H1 (cell line): ENCODE measurements around the gene EPB41L4A. TPM values are rescaled to one million over a fixed set of nuclear protein-coding genes. Genes with fewer than 3 reads are reported as not detected.

Source experiments
- CTCF ChIA-PET: fragments of 300-600 bp; sonication (Branson Sonifier 250); formaldehyde crosslinking; loops from one replicate; lab custom pipeline; 2021; ENCODE audit not compliant: partially characterized antibody; lab: Charles Lee
- POLR2A ChIA-PET: fragments of 300-600 bp; sonication (Branson Sonifier 250); formaldehyde crosslinking; loops from one replicate; lab custom pipeline; 2021; ENCODE audit warnings: inconsistent platforms; ENCODE audit not compliant: partially characterized antibody; lab: Charles Lee
- DNase-seq, 2 experiments: peaks; one replicate each; pipeline versions ENCODE4 v3.0.0 to v3.0.0-alpha.2; 2010 to 2022; ENCODE audit warnings: low spot score in 2 of 2, low read depth in 1 of 2, mixed read lengths in 1 of 2
- FAIRE-seq: peaks from 2 replicates; lab custom pipeline; 2011; peaks lifted over from hg19 to GRCh38; lab: Jason Lieb, UNC
- H2AFZ ChIP-seq: 2 replicates; pipeline ENCODE4 v1.8.1; 2012; ENCODE audit warnings: low read length, inconsistent platforms
- H2AK5ac ChIP-seq: 2 replicates; pipeline ENCODE4 v1.6.1; 2013; ENCODE audit warnings: low read depth, low read length
- H2BK120ac ChIP-seq: replicated peaks from 2 replicates; pipeline ENCODE3; 2013; ENCODE audit warnings: low read depth, low read length, inconsistent platforms
- H2BK12ac ChIP-seq: 2 replicates; pipeline ENCODE4 v1.6.1; 2013; ENCODE audit warnings: low read depth, low read length
- H2BK15ac ChIP-seq: 2 replicates; pipeline ENCODE4 v1.6.1; 2013; ENCODE audit warnings: low read length
- H2BK20ac ChIP-seq: 2 replicates; pipeline ENCODE4 v1.6.1; 2013; ENCODE audit warnings: low read length
- H2BK5ac ChIP-seq: 2 replicates; pipeline ENCODE4 v1.6.1; 2013; ENCODE audit warnings: low read depth, low read length
- H3K14ac ChIP-seq: 2 replicates; pipeline ENCODE4 v1.6.1; 2013; ENCODE audit warnings: inconsistent platforms; ENCODE audit not compliant: insufficient read length
- H3K18ac ChIP-seq: 2 replicates; pipeline ENCODE4 v1.6.1; 2013; ENCODE audit warnings: low read length; ENCODE audit errors: extremely low read depth
- H3K23ac ChIP-seq: 2 replicates; pipeline ENCODE4 v1.6.1; 2013; ENCODE audit warnings: inconsistent platforms; ENCODE audit not compliant: insufficient read length
- H3K23me2 ChIP-seq: 2 replicates; pipeline ENCODE4 v1.6.1; 2013; ENCODE audit warnings: low read depth, low read length
- H3K27ac ChIP-seq: 2 replicates; pipeline ENCODE4 v1.6.1; 2011; ENCODE audit warnings: low read depth, low read length, inconsistent platforms
- H3K27me3 ChIP-seq, 4 experiments: replicated peaks in 1 of 4; 1 replicate in 1 of 4; 2 replicates in 3 of 4; pipeline versions ENCODE4 v1.6.1 to v1.8.1; 2011 to 2013; ENCODE audit warnings: low read length in 3 of 4, mild to moderate bottlenecking in 3 of 4, inconsistent platforms in 2 of 4, mixed read lengths in 2 of 4, moderate library complexity in 1 of 4; ENCODE audit not compliant: control insufficient read depth in 3 of 4, insufficient read depth in 3 of 4; ENCODE audit errors: extremely low read depth in 1 of 4
- H3K36me3 ChIP-seq, 4 experiments: 2 replicates each; pipeline versions ENCODE4 v1.6.1 to v1.8.1; 2011 to 2013; ENCODE audit warnings: mild to moderate bottlenecking in 4 of 4, low read length in 3 of 4, moderate library complexity in 2 of 4, control low read depth in 1 of 4, inconsistent platforms in 1 of 4; ENCODE audit not compliant: insufficient read depth in 4 of 4, control insufficient read depth in 2 of 4
- H3K4ac ChIP-seq: replicated peaks from 2 replicates; pipeline ENCODE3; 2013; ENCODE audit warnings: low read length, low read depth, mixed read lengths, inconsistent platforms; ENCODE audit not compliant: insufficient read length
- H3K4me1 ChIP-seq, 4 experiments: replicated peaks in 1 of 4; 1 replicate in 1 of 4; 2 replicates in 3 of 4; pipeline versions ENCODE4 v1.6.1 to v1.8.1; 2011 to 2013; ENCODE audit warnings: low read length in 3 of 4, inconsistent platforms in 2 of 4, mixed read lengths in 1 of 4; ENCODE audit not compliant: insufficient read depth in 4 of 4, control insufficient read depth in 3 of 4
- H3K4me2 ChIP-seq, 2 experiments: 2 replicates each; pipeline versions ENCODE4 v1.6.1 to v1.8.1; 2011 to 2013; ENCODE audit warnings: low read depth in 2 of 2, low read length in 2 of 2, control low read depth in 1 of 2, inconsistent platforms in 1 of 2, mild to moderate bottlenecking in 1 of 2; ENCODE audit not compliant: insufficient read depth in 1 of 2
- H3K4me3 ChIP-seq, 4 experiments: fragments of 200-600, 300-600 bp in 1 of 4; sonication (generic), shearing (Covaris generic), sonication (Bioruptor Twin) in 1 of 4; 2 replicates each; pipeline versions ENCODE4 v1.5.1 to v1.8.1; 2011 to 2016; ENCODE audit warnings: low read length in 4 of 4, low read depth in 3 of 4, control low read depth in 2 of 4, inconsistent platforms in 2 of 4, mild to moderate bottlenecking in 2 of 4, mixed read lengths in 1 of 4, moderate library complexity in 1 of 4; ENCODE audit not compliant: insufficient read depth in 2 of 4; ENCODE audit errors: extremely low read depth in 1 of 4
- H3K56ac ChIP-seq: replicated peaks from 2 replicates; pipeline ENCODE3; 2013; ENCODE audit warnings: low read depth, mild to moderate bottlenecking, mixed read lengths, low read length, inconsistent platforms; ENCODE audit not compliant: insufficient read length
- H3K79me1 ChIP-seq: 2 replicates; pipeline ENCODE4 v1.6.1; 2013; ENCODE audit warnings: low read depth, low read length, control low read depth
- H3K79me2 ChIP-seq, 2 experiments: 2 replicates each; pipeline versions ENCODE4 v1.6.1 to v1.8.1; 2012 to 2013; ENCODE audit warnings: low read length in 2 of 2, mild to moderate bottlenecking in 2 of 2, inconsistent platforms in 1 of 2; ENCODE audit not compliant: insufficient read depth in 2 of 2, control insufficient read depth in 1 of 2
- H3K9ac ChIP-seq, 4 experiments: replicated peaks in 1 of 4; 1 replicate in 1 of 4; 2 replicates in 3 of 4; pipeline versions ENCODE4 v1.6.1 to v1.8.1; 2011 to 2013; ENCODE audit warnings: low read depth in 3 of 4, low read length in 3 of 4, control low read depth in 2 of 4, mild to moderate bottlenecking in 2 of 4, moderate library complexity in 2 of 4, inconsistent platforms in 1 of 4; ENCODE audit errors: extremely low read depth in 1 of 4
- H3K9me3 ChIP-seq, 2 experiments: 2 replicates each; pipeline versions ENCODE4 v1.6.1 to v1.8.1; 2012 to 2013; ENCODE audit warnings: mild to moderate bottlenecking in 2 of 2, moderate library complexity in 2 of 2, control low read depth in 1 of 2, inconsistent platforms in 1 of 2, low read depth in 1 of 2, low read length in 1 of 2, mixed read lengths in 1 of 2; ENCODE audit not compliant: insufficient read depth in 2 of 2
- H4K20me1 ChIP-seq, 2 experiments: replicated peaks in 1 of 2; 2 replicates each; pipeline versions ENCODE3 to v1.8.1; 2011 to 2013; ENCODE audit warnings: inconsistent platforms in 2 of 2, low read length in 2 of 2, mild to moderate bottlenecking in 1 of 2; ENCODE audit not compliant: insufficient read depth in 2 of 2, control insufficient read depth in 1 of 2
- H4K5ac ChIP-seq: 2 replicates; pipeline ENCODE4 v1.6.1; 2013; ENCODE audit warnings: low read length, low read depth, mixed read lengths, inconsistent platforms; ENCODE audit not compliant: insufficient read length
- H4K8ac ChIP-seq: 2 replicates; pipeline ENCODE4 v1.8.0; 2013; ENCODE audit warnings: mild to moderate bottlenecking, moderate library complexity, low read length, inconsistent platforms; ENCODE audit not compliant: insufficient read depth; ENCODE audit errors: extremely low read depth
- H4K91ac ChIP-seq: replicated peaks from 2 replicates; pipeline ENCODE3; 2013; ENCODE audit warnings: low read length, mixed read lengths, inconsistent platforms; ENCODE audit not compliant: insufficient read length
- CHD1 ChIP-seq: IDR thresholded peaks from 2 replicates; pipeline ENCODE4 v1.6.1; 2012; ENCODE audit warnings: low read depth, low read length, improper control_type of control experiment
- CREB1 ChIP-seq: IDR thresholded peaks from 2 replicates; pipeline ENCODE4 v1.6.1; 2012; ENCODE audit warnings: inconsistent platforms
- HDAC2 ChIP-seq, 2 experiments: fragments of 300-600 bp in 1 of 2; sonication (generic) in 1 of 2; IDR thresholded peaks; 2 replicates each; pipeline ENCODE4 v1.6.1; 2011 to 2012; ENCODE audit warnings: low read depth in 2 of 2, low read length in 2 of 2, mild to moderate bottlenecking in 2 of 2, moderate library complexity in 2 of 2, borderline replicate concordance in 1 of 2, inconsistent platforms in 1 of 2
- JUND ChIP-seq: IDR thresholded peaks from 2 replicates; pipeline ENCODE4 v1.6.1; 2011; ENCODE audit warnings: mild to moderate bottlenecking, improper control_type of control experiment, low read length
- MAFK ChIP-seq: IDR thresholded peaks from 2 replicates; pipeline ENCODE4 v1.6.1; 2012; ENCODE audit warnings: low read depth, mild to moderate bottlenecking, improper control_type of control experiment, low read length
- POLR2AphosphoS5 ChIP-seq: IDR thresholded peaks from 2 replicates; pipeline ENCODE4 v1.6.1; 2011; ENCODE audit warnings: low read depth, low read length
- RFX5 ChIP-seq: IDR thresholded peaks from 2 replicates; pipeline ENCODE4 v1.6.1; 2011; ENCODE audit warnings: low read depth, low read length, improper control_type of control experiment, borderline replicate concordance
- SIRT6 ChIP-seq: IDR thresholded peaks from one replicate; pipeline ENCODE4 v1.7.1; 2012; ENCODE audit warnings: low read length, inconsistent platforms
- SP4 ChIP-seq: IDR thresholded peaks from 2 replicates; pipeline ENCODE4 v1.6.1; 2012; ENCODE audit warnings: low read length, inconsistent platforms
- polyA plus RNA-seq, 7 experiments: library from polyadenylated mRNA; depleted of rRNA in 3 of 7; stranded (reverse) in 5 of 7; unstranded in 2 of 7; fragments of >200 nt in 5 of 7; fragments of 200-250 nt in 2 of 7; gene quantifications; 1 replicate in 5 of 7; 2 replicates in 1 of 7; 4 replicates in 1 of 7; pipeline versions ENCODE4 v1.2.1 to v1.2.3, GENCODE V29; 2011 to 2013; ENCODE audit warnings: missing spikeins in 2 of 7, mixed read lengths in 2 of 7
- total RNA-seq: library from RNA; stranded (reverse); fragmentation: NEBNext Ultra II Directional; extraction: Animal tissue kit (Norgen Biotek cat#: 25700); gene quantifications from 2 replicates; pipeline ENCODE4 v1.2.1, GENCODE V29; 2021
- TF ChIP-seq, protein P1 (sequence below): IDR thresholded peaks from 2 replicates; pipeline ENCODE4 v1.6.1; 2012; ENCODE audit warnings: inconsistent platforms
- TF ChIP-seq, protein P2 (sequence below): IDR thresholded peaks from 2 replicates; pipeline ENCODE4 v1.6.1; 2012; ENCODE audit warnings: low read length, inconsistent platforms

The EPB41L4A gene
- total and polyA plus RNA-seq, 2 of the 8 experiments (the other 6 are each of a cell fraction or from before 2014, with no cell fraction given), result 1.6 to 4.6 TPM

DNA sequence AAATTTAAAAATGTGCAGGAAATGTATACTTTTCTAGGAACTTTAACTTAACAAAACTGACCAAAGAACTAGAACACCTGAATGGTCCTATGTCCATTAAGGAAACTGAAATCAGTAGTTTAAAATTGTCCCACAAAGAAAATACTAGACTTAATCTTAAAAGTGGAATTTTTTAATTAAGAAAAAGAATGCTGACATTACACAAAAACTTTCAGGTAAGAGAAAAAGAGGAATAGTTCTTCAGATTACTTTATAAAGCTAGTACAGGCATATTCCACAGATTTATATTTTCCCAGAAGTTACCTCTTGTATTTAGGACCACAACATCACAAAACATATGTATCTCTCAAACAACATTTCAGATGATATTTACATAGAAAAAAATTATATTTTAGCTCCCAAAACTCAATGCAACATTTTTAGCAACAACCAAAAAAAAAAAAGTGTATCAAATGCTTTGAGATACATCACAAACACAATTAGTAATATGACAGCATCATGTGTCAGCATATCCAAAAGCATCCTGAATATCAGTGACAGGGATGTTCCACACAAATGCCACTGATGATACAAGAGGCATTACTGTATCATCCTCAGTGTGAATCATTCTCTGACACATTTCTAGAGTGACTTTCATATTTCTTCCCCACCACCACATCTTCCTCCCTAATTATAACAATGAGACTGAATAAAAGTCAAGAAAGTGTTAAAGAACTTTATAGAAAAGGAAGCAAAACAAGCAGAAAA is 264.0 kb downstream of the EPB41L4A start:
- no peaks in the 10 kb centered on the region for H4K20me1 ChIP-seq
- no peak overlapping the region for H3K23ac ChIP-seq
- no peak overlapping the region for H3K18ac ChIP-seq
- H3K79me1 ChIP-seq, result no peaks in the 10 kb centered on the region
- no peak overlapping the region for H3K9ac ChIP-seq
- no peak overlapping the region for H4K8ac ChIP-seq
- H3K4me1 ChIP-seq, result no peaks in the 10 kb centered on the region
- no peak overlapping the region for H3K56ac ChIP-seq
- H3K27me3 ChIP-seq, result no peaks in the 10 kb centered on the region
- H2BK15ac ChIP-seq, result no peak overlapping the region
- ChIA-PET POLR2A (no interaction called here), CTCF (no interaction called here)
- H3K27ac ChIP-seq, result no peak overlapping the region
- no peaks in the 10 kb centered on the region for H3K79me2 ChIP-seq
- no peak overlapping the region for H3K4me2 ChIP-seq
- no peaks in the 10 kb centered on the region for H3K23me2 ChIP-seq
- H4K5ac ChIP-seq, result no peak overlapping the region
- H2AFZ ChIP-seq, result no peak overlapping the region
- no peak overlapping the region for H3K4me3 ChIP-seq
- H2BK12ac ChIP-seq, result no peak overlapping the region
- no peaks in the 10 kb centered on the region for H3K9me3 ChIP-seq
- FAIRE-seq (no peak), DNase-seq (no peak)
- H2AK5ac ChIP-seq, result no peak overlapping the region
- no peak overlapping the region for H2BK5ac ChIP-seq
- H2BK120ac ChIP-seq, result no peak overlapping the region
- H2BK20ac ChIP-seq, result no peak overlapping the region
- no peak overlapping the region for H3K14ac ChIP-seq
- no peaks in the 10 kb centered on the region for H3K36me3 ChIP-seq
- H4K91ac ChIP-seq, result no peak overlapping the region
- no peak overlapping the region for H3K4ac ChIP-seq
- TF ChIP-seq RFX5, result no peak
- TF ChIP-seq, protein P1, sequence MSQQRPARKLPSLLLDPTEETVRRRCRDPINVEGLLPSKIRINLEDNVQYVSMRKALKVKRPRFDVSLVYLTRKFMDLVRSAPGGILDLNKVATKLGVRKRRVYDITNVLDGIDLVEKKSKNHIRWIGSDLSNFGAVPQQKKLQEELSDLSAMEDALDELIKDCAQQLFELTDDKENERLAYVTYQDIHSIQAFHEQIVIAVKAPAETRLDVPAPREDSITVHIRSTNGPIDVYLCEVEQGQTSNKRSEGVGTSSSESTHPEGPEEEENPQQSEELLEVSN, result no peak
- TF ChIP-seq HDAC2 (IDR thresholded peaks at IDR 0.05; ENCODE audit: borderline replicate concordance in 1 of 2, low read depth in 2 of 2, low read length in 2 of 2), result no peak
- TF ChIP-seq CREB1, result no peak
- TF ChIP-seq JUND, result no peak
- TF ChIP-seq, protein P2, sequence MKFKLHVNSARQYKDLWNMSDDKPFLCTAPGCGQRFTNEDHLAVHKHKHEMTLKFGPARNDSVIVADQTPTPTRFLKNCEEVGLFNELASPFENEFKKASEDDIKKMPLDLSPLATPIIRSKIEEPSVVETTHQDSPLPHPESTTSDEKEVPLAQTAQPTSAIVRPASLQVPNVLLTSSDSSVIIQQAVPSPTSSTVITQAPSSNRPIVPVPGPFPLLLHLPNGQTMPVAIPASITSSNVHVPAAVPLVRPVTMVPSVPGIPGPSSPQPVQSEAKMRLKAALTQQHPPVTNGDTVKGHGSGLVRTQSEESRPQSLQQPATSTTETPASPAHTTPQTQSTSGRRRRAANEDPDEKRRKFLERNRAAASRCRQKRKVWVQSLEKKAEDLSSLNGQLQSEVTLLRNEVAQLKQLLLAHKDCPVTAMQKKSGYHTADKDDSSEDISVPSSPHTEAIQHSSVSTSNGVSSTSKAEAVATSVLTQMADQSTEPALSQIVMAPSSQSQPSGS, result no peak
- TF ChIP-seq SIRT6, result no peak
- TF ChIP-seq SP4, result no peak
- TF ChIP-seq MAFK, result no peak
- no peak for TF ChIP-seq CHD1
- no peak for TF ChIP-seq POLR2AphosphoS5
